NCI-H2107 treated with DMSO at 0.1 percent for 48 hours (cell line): ENCODE data around the gene EDIL3.
"Not testable (repeated sequence)": the region's sequence is repeated elsewhere in the genome, so short reads cannot be mapped to it uniquely, and the experiment has no call there.

Experiments used
- DNase-seq: peaks from one replicate; lab custom pipeline; 2025; ENCODE audit not compliant: unreplicated experiment; lab: John Stamatoyannopoulos, UW

Gene EDIL3

DNA sequence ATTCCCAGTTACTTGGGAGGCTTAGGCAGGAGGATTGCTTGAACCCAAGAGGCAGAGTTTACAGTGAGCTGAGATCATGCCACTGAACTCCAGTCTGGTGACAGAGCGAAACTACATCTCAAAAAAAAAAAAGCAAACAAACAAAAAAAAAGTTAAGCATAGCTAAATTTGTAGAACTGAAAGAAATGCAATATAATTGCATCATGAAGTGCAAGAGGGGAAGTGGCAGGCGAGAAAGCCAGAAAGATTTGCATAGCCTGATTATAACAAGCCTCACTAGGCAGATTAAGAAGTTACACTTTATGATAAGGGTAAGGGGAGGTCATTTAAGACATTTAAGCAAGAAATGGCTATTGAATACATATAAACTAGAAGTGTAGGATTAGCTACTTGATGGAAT is 187.1 kb downstream of the EDIL3 start:
- DNase-seq = no peak

DNA sequence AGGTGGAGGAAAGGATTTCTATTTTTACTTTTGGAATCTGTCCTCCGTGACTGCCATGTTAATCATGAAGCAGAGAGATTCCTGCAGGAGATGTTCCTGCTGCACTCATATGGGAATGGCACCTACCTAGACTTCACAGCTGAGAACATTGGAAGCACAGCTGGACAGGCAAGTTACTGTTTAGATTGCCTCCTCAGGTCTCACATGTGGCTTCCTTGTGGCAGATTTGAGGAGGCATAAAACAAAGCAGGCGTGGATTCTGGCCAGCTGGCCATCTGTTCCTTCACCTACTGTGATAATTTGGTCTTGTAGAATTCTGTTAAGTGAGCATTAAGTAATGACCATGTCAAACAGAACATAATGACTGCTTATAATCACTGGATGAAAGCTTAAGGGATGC is 193.4 kb downstream of the EDIL3 start:
- no peak for DNase-seq

DNA sequence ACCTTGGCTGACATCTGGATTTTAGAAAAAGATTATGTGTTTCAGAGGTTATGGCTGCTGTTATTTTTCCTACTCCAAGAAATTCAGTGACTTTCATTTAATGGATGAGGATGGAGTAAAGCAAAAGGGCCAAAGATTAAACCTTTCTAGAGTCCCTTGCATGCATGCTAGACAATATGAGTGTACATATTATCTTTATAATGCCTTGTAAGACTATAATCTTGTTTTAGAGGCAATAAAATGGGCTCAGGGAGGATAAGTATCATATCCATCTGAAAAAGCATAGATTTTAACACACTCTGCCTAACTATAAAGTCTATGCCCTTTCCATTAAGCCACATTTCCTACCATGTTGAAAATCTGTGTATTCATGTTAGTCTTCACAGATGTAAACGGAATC is 199.8 kb downstream of the EDIL3 start:
- no peak for DNase-seq

DNA sequence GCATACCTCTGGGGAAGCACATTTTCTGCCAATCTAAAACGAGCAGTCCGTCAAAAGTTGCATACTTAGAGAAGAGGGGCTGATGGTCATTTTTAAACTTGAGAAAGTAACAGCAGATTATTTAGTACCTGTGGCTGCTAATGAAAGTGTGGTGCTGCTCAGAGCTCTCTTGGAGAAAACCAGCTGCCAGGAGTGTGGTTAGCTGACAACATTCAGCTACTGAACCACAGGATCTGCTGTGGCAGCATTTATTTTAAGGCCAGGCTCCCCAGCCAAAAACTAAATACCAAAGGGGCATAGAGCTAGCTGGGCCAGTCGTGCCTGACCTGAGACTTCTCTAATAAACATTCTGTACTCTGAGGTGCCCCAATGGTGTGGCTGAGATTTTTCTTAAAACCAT is 203.6 kb downstream of the EDIL3 start:
- no peak for DNase-seq

DNA sequence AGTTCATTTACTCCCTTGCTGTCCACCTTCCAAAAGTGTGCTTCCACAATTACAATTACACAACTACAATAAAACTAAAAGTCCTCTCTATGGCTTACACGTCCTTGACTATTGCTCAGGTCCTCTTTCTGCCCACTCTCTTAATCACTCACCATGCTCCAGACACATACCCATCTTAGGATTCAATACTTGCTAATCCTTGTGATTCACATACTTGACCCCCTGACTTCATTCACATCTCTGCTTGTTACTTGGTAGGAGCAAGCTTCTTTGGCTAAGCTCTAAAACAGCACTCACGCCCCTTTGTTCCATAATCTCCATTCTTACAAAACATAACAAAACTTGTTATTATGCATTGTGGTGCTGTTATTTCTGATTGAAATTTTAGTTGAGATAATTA is 215.8 kb downstream of the EDIL3 start:
- no peak for DNase-seq

DNA sequence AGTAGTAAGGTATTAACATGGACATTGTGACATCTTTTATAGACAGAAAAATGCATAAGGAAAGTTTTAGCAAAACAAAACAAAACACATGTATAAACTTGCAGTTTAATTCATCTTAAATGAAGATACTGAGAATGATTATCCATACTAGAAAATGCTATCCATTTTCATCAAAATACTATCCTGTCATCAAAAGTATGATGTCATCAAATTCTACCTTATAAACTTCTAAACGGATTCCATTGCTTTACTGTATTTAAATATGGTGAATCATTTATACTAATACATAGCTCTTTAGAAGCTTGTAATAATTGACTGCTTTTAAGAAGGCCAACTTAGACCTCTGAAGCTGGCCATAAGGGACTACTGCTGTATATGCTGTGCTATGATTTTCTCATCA is 221.0 kb downstream of the EDIL3 start:
- DNase-seq = no peak

DNA sequence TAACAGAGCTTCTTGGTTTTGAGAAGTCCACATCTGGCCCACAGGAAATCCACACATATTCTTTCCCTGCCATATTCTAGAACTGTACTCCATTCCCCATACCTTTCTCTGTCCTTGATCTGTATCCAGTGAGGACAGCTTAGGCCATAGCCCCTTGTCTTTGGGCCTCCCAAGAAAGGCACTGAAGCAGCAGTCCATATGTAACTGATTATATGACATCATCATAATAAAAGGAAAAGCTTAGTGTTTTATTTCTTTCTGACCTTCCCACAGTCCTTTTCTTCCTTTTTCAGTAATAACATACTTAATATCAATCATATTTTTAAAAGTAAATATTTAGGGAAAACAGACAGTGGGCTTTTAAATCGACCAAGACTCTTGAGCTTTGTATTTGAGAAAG is 222.0 kb downstream of the EDIL3 start:
- DNase-seq = no peak

DNA sequence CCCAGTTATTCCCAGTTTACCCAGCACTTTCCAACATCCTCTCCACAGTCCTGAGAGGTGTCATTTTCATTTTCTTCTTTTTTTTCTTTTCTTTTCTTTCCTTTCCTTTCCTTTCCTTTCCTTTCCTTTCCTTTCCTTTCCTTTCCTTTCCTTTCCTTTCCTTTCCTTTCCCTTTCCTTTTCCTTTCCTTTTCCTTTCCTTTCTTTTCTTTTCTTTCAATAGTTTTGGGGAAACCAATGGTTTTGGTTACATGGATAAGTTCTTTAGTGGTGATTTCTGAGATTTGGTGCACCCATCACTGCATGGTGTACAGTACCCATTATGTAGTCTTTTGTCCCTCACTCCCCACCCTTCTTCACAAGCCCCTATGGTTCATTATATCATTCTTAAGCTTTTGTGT is 224.0 kb downstream of the EDIL3 start:
- not testable (repeated sequence) for DNase-seq

DNA sequence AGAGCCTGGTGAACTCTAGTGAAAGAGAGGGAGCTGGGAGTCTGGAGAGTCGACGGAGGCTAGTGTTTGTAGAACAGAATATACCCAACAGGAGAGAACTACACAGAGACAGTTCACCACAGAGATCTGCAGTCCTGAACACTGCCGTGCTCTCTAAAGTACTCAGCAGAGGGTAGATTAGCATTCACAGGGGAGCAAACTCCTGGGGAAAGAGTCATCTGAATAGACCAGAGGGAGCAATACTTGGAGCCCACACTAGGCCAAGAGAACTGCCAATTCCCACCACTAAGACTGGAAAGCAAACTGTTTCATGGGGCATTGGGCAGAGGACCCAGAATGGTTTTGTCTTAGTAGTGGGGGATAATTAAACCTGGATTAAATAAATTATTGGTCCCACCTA is 235.6 kb downstream of the EDIL3 start:
- no peak for DNase-seq

DNA sequence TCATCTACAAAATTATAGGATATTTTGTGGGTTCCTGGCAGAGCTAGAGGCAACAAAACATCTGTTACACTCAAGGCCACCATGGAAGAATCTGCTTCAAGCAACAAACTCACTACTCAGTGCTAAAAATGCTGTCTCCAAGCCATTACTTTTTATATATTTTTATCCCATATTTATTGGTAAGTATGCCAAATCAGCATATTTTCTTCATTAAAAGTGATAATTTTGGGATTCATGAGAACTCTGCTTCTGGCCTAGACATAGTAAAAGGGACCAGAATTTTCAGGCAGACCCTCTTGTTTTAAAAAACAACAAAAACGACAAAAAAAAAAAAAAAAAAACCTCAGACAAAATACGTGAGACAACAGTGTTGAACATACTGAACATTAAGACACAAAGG is 236.0 kb downstream of the EDIL3 start:
- DNase-seq = no peak

DNA sequence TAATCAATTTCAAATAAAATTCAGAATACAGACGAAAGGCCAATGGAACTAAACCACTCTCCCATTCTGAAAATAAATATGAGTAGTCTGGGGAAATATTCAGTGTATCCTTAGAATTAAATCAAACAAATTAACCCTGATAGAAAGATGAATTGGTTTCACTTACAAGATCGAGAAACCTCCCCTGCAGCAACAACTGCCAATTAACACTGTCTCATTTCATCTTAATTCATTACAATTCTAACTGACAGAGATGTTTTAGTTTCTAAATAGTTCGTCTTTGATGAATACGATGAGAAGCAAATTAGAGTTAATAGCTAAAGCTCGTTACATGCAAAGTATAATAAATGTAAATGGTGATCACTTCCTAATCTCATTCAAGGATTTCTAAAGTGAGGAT is 247.1 kb downstream of the EDIL3 start:
- DNase-seq = no peak

DNA sequence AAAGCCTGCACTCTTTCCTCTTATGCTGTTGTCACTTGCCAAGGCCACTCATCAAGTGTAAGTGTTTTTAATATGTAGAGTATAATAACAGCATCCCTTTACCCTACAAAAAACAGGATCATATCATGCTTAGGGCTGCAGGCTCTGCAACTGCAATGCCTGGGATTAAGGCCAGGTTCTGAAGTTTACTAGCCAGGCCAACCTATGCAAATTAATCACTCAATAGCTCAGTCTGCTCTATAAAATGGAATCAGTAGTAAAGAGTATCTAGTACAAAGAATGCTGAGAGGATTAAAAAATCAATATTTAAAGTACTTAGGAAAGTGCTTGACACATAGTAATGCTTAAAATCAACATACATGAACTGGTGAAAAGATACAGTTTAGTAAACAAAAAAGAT is 253.3 kb downstream of the EDIL3 start:
- peak; percentile 22 for DNase-seq

DNA sequence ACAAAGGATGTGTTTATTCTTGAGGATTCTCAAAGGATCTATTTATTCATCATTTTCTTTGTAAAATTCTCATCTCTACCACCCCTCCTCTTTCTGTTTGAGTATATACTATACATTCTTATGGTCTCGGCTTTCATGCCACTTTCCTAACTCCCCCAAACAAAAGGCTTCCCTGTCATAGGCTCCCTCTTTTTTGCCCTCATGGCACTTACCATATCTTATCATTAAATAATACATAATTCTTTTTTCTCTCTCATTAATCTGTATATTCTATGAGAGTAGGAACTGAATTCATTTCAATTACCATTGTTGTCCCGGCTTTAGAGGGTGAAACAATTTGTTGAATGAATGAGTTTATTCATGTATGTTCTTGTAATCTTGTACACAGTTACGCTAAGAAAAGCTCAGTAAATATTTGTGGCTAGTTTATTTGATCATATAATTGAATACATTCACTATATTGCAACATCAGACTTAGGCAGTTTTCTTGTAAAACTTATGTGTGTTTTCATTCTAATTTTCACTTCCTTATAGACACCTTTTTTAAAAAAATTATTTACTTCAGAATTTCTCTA is 254.6 kb downstream of the EDIL3 start:
- no peak for DNase-seq

DNA sequence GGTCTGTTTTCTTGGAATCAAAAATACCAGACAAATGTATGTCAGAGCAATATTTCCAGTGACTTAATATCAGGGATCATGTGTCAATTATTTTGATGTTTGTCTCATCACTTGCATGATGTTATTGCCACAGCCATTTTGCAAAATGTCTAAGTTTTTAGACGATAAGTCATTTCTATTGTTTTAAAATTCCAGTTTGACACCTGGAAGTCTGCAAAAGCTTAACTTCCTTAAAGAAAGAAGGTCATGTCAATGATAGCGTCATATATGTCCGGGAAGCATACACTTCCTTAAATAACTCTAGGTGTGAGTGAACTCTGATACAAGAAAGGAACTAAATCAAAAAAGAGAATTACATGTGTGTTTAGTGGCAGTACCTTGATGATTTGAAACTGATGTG is 259.5 kb downstream of the EDIL3 start:
- DNase-seq = no peak

DNA sequence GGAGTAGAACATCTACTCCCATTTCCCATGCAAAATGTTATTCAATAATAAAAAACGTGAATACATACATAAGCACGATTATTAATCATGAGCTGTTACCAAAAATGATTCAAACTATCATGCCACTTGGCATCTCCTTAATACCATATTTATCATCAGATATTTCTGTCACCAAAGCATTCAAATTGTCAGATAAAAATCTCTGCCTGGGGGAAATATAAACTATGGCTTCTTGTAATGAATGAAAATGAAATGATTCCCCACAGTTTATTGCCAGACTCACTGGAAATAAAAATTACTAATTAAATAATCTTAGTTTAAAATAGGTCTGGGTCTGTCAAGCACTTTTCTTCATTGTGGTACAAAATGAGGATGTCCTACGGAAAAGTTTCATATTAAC is 265.4 kb downstream of the EDIL3 start:
- DNase-seq = no peak

DNA sequence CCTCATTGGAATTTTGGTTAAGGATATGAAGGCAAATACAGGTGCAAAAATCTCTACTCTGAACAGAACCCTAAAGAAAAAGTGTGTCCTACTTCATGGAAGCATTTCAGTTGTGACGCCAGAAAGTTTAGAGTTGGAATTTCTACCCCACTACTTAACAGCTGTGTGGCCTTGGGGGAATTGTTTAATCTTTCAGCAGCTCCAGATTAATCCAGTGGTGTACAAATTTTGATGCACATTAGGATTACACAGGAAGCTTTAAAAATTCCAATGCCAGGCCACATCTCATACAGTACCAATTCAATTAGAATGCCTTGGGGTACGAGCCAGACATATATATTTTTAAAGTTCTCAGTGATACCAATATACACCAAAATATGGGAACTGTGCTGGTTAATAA is 266.1 kb downstream of the EDIL3 start:
- no peak for DNase-seq

DNA sequence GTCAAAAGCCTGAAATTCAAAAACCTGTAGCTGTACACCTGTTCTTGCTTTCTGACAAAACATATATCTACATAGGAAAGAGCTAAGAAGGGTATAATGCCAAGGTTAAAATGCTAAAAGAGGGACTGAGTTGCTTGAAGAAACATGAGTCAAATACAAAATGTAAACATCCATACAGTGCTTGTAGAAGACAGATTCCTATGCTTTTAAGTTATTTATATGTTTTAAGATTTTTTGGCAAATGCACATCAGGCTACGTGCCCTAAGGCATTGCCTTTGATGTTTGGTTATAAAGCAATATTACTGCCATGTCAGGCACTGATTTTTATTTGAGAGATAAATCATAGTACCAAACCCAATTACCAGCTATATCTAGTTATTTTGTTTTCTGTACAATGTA is 269.0 kb downstream of the EDIL3 start:
- no peak for DNase-seq

DNA sequence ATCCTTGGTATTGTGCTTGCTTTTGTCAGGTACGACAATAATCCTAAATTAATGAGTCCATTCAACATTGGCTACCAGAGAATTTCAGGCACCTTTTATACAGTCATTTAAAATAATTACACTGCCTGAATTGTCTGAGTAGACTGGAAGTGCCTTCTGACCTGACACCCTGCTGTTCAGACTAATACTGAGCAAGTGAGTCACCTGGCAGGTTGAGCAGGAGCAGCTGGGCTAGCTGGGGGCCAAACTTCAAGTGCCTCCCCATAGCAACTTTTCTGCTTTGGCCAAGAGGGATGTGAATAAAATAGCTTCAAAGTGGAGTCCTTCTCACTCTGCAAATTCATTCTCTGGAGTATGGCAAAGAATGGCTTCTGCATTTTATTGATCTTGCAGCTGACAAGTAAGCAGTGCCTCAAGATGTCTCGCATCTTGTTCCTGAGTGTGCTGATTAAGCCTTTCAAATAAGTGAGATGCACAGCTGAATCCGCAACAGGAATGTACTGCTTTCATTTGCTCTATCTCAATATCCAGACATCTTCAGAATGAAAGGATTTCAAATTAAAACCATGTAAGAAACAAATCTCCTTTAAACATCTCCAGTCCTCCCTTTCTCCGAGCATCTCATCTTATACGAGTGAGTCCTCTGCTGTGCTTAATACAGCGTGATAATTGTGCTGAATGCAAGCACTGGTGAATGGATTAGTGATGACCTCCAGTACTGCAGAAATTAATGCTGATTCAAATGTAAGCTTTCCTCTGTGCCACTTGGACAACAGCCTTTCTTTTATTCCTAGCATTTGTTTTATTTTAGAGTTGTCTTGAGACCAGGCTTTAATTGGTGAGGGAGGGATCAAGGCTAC is 271.2 kb downstream of the EDIL3 start:
- DNase-seq = peak; percentile 84

DNA sequence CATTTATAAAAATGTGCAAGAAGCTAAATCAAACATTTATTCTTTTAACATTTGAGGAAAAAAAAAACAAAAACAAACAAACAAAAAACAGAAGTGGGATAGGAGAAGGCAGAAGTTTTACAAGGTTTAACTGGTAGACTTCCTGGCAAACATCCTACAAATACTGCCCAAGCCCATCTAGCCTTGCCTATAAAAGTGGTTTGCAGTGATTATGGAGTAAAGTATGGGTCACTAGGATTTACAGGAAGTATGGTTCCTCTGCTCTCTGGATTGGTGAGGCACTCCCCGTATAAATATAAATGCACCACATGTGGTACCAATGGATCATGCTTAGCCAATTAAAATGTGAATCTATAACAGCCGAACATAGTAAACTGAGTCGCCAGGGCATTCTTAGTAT is 291.9 kb downstream of the EDIL3 start:
- no peak for DNase-seq

DNA sequence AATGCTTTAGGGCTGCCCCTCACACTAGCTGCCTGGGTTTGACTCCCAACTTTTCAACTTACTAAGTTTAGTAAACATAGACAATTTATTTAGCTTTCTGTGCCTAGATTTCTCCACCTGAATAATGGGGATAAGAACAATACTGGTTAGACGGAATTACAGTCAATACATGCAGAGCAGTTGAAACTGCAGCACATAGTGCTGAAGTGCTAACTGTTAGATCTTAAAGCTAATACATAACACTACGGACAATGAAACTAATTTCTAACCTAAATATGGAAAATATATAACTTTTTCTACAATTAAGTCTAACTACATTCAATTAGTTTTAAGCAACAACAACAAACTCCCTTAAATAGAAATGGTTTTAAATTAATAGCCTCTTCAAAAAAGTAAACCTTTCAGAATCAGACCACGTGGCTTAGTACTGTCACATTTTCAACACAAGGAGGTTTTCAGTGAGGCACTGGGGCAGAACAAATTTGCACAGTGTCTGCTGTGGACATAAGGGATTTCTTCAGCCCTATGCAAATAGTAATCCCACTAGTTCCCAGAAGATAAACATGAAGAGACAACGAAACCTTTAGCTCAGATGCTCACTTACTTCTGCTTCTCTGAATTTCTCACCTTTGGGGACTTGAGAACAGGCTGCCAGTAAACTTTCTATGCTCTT is 293.4 kb downstream of the EDIL3 start:
- no peak for DNase-seq

DNA sequence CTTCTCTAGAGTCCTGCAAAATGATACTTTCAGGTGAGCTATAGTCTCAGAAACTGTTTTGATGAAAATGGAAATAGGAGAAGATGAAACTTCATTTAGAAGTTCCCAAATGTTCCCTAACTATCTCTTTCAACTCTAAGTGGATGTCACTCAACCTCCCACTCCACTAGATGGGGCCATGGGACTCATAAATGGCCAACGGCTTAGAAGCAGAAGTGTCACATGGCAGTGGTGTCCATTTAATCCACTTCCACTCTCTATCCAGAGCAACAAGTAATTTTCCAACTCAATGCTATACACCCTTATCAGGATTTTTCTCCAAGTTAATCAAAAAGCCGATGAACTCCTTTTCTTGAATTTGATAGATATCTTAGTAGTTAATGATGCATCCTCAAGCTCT is 295.7 kb downstream of the EDIL3 start:
- DNase-seq = no peak

DNA sequence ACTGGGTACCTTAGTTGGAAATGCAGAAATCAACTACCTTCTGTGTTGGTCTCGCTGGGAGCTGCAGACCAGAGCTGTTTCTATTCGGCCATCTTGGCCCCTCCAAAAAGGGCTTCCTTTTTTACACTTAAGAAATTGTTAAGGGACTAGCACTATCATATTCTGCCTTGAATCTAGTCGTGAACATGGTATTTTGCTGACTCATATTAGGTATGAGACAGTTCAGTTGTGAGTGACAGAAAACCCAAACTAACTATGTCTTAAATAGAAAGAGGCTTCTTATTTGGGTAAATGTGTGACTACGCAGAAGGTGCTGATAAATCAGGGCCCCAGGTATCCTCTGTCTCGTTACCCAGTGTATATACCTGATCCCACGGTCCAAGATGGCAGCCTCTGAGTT is 298.2 kb downstream of the EDIL3 start:
- no peak for DNase-seq
